ENCODE measurements around the gene EIF2D. TPM values are rescaled to one million over a fixed set of nuclear protein-coding genes. Genes with fewer than 3 reads are reported as not detected.
A peak's percentile ranks its signal among the peaks of the same experiment; 100 is the strongest.

The EIF2D gene
- total and polyA plus RNA-seq, 9 of the 15 experiments (the other 6 are each of a cell fraction or from before 2014, with no cell fraction given): 81.1 to 138 (median 93.9) TPM

DNA sequence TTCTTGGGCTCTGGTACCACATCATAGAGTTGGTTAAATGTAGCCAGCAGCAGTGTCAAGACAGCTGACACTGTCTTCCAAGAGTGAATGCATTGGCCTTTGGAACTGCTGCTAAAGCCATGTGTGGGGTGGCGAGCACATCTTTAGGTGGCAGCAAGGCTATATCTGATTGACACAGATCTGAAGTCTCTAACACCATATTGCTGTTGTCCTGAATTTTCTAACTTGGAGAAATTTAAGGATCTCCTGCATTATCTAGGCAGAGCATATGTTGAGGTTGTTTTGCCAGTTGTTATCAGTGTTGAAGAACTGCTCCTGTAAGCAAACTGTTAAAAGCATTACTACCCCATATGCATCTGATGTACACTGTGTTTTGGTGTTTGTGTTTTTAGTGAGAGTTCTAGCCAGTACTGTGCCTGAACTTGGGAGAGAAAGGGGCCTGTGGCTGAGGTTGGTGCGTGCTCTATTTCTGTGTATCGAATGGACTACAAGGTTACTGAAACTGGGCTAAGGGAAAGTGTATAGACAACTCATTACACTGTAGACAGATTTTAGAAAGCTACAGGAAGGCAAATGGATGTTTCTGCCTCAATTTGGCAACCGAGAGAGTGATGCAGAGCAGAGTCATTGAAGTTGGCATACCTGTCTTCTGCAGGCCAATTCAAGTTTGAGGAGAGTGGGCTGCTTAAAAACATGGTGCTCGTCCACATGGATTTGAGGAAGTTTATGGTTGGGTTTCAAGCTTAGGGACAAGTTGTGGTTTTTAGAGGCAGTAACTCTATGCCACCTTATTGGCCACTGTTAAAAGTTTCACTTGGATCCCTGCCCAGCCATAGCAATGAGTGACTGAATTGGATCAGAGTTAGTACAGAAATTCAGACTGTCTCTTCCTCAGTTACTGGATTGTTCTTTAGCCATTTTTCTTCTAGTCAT lies 40.0 kb upstream of the EIF2D start (continued):
- TF ChIP-seq, protein P1, sequence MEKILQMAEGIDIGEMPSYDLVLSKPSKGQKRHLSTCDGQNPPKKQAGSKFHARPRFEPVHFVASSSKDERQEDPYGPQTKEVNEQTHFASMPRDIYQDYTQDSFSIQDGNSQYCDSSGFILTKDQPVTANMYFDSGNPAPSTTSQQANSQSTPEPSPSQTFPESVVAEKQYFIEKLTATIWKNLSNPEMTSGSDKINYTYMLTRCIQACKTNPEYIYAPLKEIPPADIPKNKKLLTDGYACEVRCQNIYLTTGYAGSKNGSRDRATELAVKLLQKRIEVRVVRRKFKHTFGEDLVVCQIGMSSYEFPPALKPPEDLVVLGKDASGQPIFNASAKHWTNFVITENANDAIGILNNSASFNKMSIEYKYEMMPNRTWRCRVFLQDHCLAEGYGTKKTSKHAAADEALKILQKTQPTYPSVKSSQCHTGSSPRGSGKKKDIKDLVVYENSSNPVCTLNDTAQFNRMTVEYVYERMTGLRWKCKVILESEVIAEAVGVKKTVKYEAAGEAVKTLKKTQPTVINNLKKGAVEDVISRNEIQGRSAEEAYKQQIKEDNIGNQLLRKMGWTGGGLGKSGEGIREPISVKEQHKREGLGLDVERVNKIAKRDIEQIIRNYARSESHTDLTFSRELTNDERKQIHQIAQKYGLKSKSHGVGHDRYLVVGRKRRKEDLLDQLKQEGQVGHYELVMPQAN (IDR thresholded peaks at IDR 0.05; ENCODE audit: borderline replicate concordance): no peak; the same call in 1 of the 2 replicates
- no peak; the same call in 1 of the 2 replicates for TF ChIP-seq EZH2 (IDR thresholded peaks at IDR 0.05; ENCODE audit: borderline replicate concordance, low read depth, low read length)
- no peak for TF ChIP-seq NFATC3 (IDR thresholded peaks at IDR 0.05)
- TF ChIP-seq, protein P2, sequence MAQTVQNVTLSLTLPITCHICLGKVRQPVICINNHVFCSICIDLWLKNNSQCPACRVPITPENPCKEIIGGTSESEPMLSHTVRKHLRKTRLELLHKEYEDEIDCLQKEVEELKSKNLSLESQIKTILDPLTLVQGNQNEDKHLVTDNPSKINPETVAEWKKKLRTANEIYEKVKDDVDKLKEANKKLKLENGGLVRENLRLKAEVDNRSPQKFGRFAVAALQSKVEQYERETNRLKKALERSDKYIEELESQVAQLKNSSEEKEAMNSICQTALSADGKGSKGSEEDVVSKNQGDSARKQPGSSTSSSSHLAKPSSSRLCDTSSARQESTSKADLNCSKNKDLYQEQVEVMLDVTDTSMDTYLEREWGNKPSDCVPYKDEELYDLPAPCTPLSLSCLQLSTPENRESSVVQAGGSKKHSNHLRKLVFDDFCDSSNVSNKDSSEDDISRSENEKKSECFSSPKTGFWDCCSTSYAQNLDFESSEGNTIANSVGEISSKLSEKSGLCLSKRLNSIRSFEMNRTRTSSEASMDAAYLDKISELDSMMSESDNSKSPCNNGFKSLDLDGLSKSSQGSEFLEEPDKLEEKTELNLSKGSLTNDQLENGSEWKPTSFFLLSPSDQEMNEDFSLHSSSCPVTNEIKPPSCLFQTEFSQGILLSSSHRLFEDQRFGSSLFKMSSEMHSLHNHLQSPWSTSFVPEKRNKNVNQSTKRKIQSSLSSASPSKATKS (CRISPR knock-in tag; IDR thresholded peaks at IDR 0.05): peak; percentile 71; the same call in 1 of the 2 replicates
- no peak for TF ChIP-seq SREBF2 (CRISPR knock-in tag; IDR thresholded peaks at IDR 0.05)
- TF ChIP-seq, protein P3, sequence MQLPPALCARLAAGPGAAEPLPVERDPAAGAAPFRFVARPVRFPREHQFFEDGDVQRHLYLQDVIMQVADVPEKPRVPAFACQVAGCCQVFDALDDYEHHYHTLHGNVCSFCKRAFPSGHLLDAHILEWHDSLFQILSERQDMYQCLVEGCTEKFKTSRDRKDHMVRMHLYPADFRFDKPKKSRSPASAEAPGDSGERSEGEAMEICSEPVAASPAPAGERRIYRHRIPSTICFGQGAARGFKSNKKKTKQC (CRISPR knock-in tag; IDR thresholded peaks at IDR 0.05): no peak
- TF ChIP-seq SLC30A9 (CRISPR knock-in tag; IDR thresholded peaks at IDR 0.05): no peak
- peak; percentile 6 for TF ChIP-seq DACH1 (IDR thresholded peaks at IDR 0.05; ENCODE audit: partially characterized antibody)
- no peak for TF ChIP-seq KLF13 (tag; IDR thresholded peaks at IDR 0.05; ENCODE audit: borderline replicate concordance, low read depth)
- TF ChIP-seq, protein P4, sequence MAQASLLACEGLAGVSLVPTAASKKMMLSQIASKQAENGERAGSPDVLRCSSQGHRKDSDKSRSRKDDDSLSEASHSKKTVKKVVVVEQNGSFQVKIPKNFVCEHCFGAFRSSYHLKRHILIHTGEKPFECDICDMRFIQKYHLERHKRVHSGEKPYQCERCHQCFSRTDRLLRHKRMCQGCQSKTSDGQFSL (CRISPR knock-in tag; IDR thresholded peaks at IDR 0.05): no peak
- TF ChIP-seq, protein P4 (tag; IDR thresholded peaks at IDR 0.05): peak in 1 of 2 experiments; percentile 11; a peak in 1 of 4 replicates
- TF ChIP-seq PTBP1 (IDR thresholded peaks at IDR 0.05; ENCODE audit: low read depth, low read length): no peak
- TF ChIP-seq GABPB2 (CRISPR knock-in tag; conservative IDR thresholded peaks at IDR 0.05): no peak
- TF ChIP-seq NR2C2 (CRISPR knock-in tag; IDR thresholded peaks at IDR 0.05): no peak
- no peak; the same call in 1 of the 2 replicates for TF ChIP-seq NR2C2 (tag; IDR thresholded peaks at IDR 0.05)
- TF ChIP-seq RCOR1 (IDR thresholded peaks at IDR 0.05; ENCODE audit: borderline replicate concordance in 1 of 2, low read depth in 2 of 2, low read length in 2 of 2): peak; percentile 59 to 92; a peak in 3 of 4 replicates
- no peak for TF ChIP-seq YBX1 (IDR thresholded peaks at IDR 0.05)
- no peak for TF ChIP-seq SRSF1 (IDR thresholded peaks at IDR 0.05; ENCODE audit: low read depth, low read length)
- TF ChIP-seq POLR3G (IDR thresholded peaks at IDR 0.05; ENCODE audit: extremely low read depth, insufficient read length, insufficient replicate concordance): no peak
- TF ChIP-seq ZNF3 (CRISPR knock-in tag; IDR thresholded peaks at IDR 0.05): no peak
